ENCODE results near the gene KCNIP1.

KCNIP1 gene

GRCh38 chr5:170741801-170742200 lies 238.0 kb downstream of the KCNIP1 start:
- TF ChIP-seq, protein P1, sequence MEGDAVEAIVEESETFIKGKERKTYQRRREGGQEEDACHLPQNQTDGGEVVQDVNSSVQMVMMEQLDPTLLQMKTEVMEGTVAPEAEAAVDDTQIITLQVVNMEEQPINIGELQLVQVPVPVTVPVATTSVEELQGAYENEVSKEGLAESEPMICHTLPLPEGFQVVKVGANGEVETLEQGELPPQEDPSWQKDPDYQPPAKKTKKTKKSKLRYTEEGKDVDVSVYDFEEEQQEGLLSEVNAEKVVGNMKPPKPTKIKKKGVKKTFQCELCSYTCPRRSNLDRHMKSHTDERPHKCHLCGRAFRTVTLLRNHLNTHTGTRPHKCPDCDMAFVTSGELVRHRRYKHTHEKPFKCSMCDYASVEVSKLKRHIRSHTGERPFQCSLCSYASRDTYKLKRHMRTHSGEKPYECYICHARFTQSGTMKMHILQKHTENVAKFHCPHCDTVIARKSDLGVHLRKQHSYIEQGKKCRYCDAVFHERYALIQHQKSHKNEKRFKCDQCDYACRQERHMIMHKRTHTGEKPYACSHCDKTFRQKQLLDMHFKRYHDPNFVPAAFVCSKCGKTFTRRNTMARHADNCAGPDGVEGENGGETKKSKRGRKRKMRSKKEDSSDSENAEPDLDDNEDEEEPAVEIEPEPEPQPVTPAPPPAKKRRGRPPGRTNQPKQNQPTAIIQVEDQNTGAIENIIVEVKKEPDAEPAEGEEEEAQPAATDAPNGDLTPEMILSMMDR (conservative IDR thresholded peaks at IDR 0.05; ENCODE audit: control insufficient read depth, insufficient read depth, low read depth, low read length): no peak

GRCh38 chr5:170743876-170744212 lies 240.0 kb downstream of the KCNIP1 start:
- TF ChIP-seq, protein P1 (conservative IDR thresholded peaks at IDR 0.05; ENCODE audit: control insufficient read depth, insufficient read depth, low read depth, low read length): no peak
- DNase-seq (ENCODE audit: low read depth): no peak
- no peak overlapping the region for H3K4me3 ChIP-seq (ENCODE audit: control insufficient read depth, low read depth, low read length)

More at GRCh38 chr5:170741801-170742200, 238.0 kb downstream of the KCNIP1 start:
- no peak for DNase-seq (ENCODE audit: low read depth)
- H3K4me3 ChIP-seq (ENCODE audit: control insufficient read depth, low read depth, low read length): no peak overlapping the region

DNA sequence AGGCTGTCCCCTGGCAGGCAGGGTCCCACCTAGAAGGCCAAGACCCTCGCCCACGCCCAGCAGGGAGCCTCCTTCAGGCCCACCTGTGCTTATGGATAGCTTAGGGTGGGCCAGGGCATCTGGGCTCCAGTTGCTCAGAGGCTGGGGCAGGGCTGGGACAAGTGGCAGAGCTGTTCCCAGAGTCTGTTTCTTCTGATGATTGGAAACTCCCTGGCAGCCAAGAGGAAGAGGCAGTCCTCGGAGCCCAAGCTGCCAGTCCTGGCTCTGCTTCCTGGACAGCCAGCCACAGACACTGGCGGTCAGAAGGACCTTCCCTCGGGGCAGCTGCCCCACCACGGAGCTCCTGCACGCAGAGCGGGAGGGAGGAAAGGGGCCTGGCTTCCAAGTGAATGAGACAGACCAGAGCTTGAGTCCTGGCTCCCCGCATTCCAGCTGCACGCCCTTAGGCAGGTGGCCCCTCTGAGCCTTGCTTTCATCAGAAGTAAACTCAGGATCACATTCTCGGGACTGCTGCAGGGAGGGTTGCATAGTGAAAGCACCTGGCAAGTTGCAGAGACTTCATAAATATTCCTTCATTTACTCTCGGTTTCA lies 241.8 kb downstream of the KCNIP1 start:
- DNase-seq (ENCODE audit: low read depth): no peak
- TF ChIP-seq, protein P1 (conservative IDR thresholded peaks at IDR 0.05; ENCODE audit: control insufficient read depth, insufficient read depth, low read depth, low read length): no peak
- no peak overlapping the region for H3K4me3 ChIP-seq (ENCODE audit: control insufficient read depth, low read depth, low read length)

- no peak overlapping the region for H3K4me3 ChIP-seq (ENCODE audit: control insufficient read depth, low read depth, low read length)
- TF ChIP-seq, protein P1 (conservative IDR thresholded peaks at IDR 0.05; ENCODE audit: control insufficient read depth, insufficient read depth, low read depth, low read length): no peak
- no peak for DNase-seq (ENCODE audit: low read depth)
Measured at GRCh38 chr5:170746075-170746960, 242.5 kb downstream of the KCNIP1 start.

- TF ChIP-seq, protein P1 (conservative IDR thresholded peaks at IDR 0.05; ENCODE audit: control insufficient read depth, insufficient read depth, low read depth, low read length): no peak
- DNase-seq (ENCODE audit: low read depth): no peak
Measured at GRCh38 chr5:170746961-170747340, 243.1 kb downstream of the KCNIP1 start.

DNA sequence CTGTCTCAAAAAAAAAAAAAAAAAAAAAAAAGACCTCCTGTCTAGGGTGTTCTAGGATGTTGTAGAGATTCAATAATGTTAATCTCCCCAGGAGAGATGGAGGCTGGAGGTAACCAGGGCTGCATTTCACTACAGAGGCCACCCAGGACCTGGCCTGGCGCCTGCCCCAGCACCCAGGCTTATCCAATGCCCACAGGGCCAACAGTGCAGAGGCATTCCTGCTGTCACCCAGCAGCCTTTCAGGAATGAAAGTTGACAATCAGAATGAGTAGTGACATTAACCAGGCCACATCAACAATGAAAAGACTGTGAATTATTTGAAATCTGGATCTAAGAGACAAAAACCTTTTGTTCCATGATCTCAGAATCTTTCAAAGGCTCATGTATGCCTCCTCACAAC lies 243.5 kb downstream of the KCNIP1 start:
- TF ChIP-seq, protein P1 (conservative IDR thresholded peaks at IDR 0.05; ENCODE audit: control insufficient read depth, insufficient read depth, low read depth, low read length): no peak
- H3K4me3 ChIP-seq (ENCODE audit: control insufficient read depth, low read depth, low read length): no peak overlapping the region
- DNase-seq (ENCODE audit: low read depth): no peak

More at GRCh38 chr5:170746961-170747340, 243.1 kb downstream of the KCNIP1 start:
- no peak overlapping the region for H3K4me3 ChIP-seq (ENCODE audit: control insufficient read depth, low read depth, low read length)
